ENCODE data around the gene FOS. TPM values are rescaled to one million over a fixed set of nuclear protein-coding genes. Genes with fewer than 3 reads are reported as not detected.

The FOS gene
- total RNA-seq, 2 donors from 2014 or later = 232 to 555 TPM

GRCh38 chr14:75317148-75317547, 38.5 kb downstream of the FOS start:
- Histone ChIP-seq H3K4me1 (peaks cover 0 to 15% of the 10 kb centered on the region in 2 donors), H3K27ac (no peak overlapping the region), H3K27me3 (no peaks in the 10 kb centered on the region), H3K36me3 (no peaks in the 10 kb centered on the region), H3K4me3 (no peak overlapping the region), H3K9me3 (no peaks in the 10 kb centered on the region)
- TF ChIP-seq CTCF (IDR thresholded peaks at IDR 0.05) = no peak
- no peak for DNase-seq (ENCODE audit: low spot score)

GRCh38 chr14:75318353-75318752, 39.7 kb downstream of the FOS start:
- H3K9me3 ChIP-seq = no peaks in the 10 kb centered on the region
- TF ChIP-seq CTCF (IDR thresholded peaks at IDR 0.05) = no peak
- H3K27ac ChIP-seq = no peak overlapping the region
- no peaks in the 10 kb centered on the region for H3K36me3 ChIP-seq
- no peak overlapping the region for H3K4me3 ChIP-seq
- no peak for DNase-seq (ENCODE audit: low spot score)
- H3K4me1 ChIP-seq = peaks cover 0 to 15% of the 10 kb centered on the region in 2 donors
- no peaks in the 10 kb centered on the region for H3K27me3 ChIP-seq

GRCh38 chr14:75319021-75319420, 40.4 kb downstream of the FOS start:
- no peak for DNase-seq (ENCODE audit: low spot score)
- TF ChIP-seq CTCF (IDR thresholded peaks at IDR 0.05) = no peak

GRCh38 chr14:75320196-75320595, 41.6 kb downstream of the FOS start:
- Histone ChIP-seq H3K36me3 (no peaks in the 10 kb centered on the region), H3K27me3 (no peaks in the 10 kb centered on the region), H3K9me3 (no peaks in the 10 kb centered on the region), H3K27ac (no peak overlapping the region), H3K4me3 (no peak overlapping the region), H3K4me1 (peaks cover 0 to 6% of the 10 kb centered on the region in 2 donors)
- no peak for DNase-seq (ENCODE audit: low spot score)
- TF ChIP-seq CTCF (IDR thresholded peaks at IDR 0.05) = no peak

More at GRCh38 chr14:75319021-75319420, 40.4 kb downstream of the FOS start:
- no peaks in the 10 kb centered on the region for H3K9me3 ChIP-seq
- peaks cover 0 to 15% of the 10 kb centered on the region in 2 donors for H3K4me1 ChIP-seq
- H3K27ac ChIP-seq = no peak overlapping the region
- no peaks in the 10 kb centered on the region for H3K36me3 ChIP-seq
- no peak overlapping the region for H3K4me3 ChIP-seq
- no peaks in the 10 kb centered on the region for H3K27me3 ChIP-seq

GRCh38 chr14:75322746-75323145, 44.1 kb downstream of the FOS start:
- H3K27ac ChIP-seq = no peak overlapping the region
- TF ChIP-seq CTCF (IDR thresholded peaks at IDR 0.05) = no peak
- H3K27me3 ChIP-seq = no peaks in the 10 kb centered on the region
- H3K4me1 ChIP-seq = no peaks in the 10 kb centered on the region
- no peaks in the 10 kb centered on the region for H3K36me3 ChIP-seq
- H3K4me3 ChIP-seq = no peak overlapping the region
- no peak for DNase-seq (ENCODE audit: low spot score)
- no peaks in the 10 kb centered on the region for H3K9me3 ChIP-seq

- no peaks in the 10 kb centered on the region for H3K36me3 ChIP-seq
- H3K9me3 ChIP-seq = no peaks in the 10 kb centered on the region
- H3K27me3 ChIP-seq = no peaks in the 10 kb centered on the region
- TF ChIP-seq CTCF (IDR thresholded peaks at IDR 0.05) = no peak
- H3K4me3 ChIP-seq = no peak overlapping the region
- H3K4me1 ChIP-seq = no peaks in the 10 kb centered on the region
- no peak for DNase-seq (ENCODE audit: low spot score)
- H3K27ac ChIP-seq = no peak overlapping the region
Observed at GRCh38 chr14:75323571-75323970, 44.9 kb downstream of the FOS start.
